NCI-H2081 treated with DMSO at 0.1 percent for 48 hours (cell line): ENCODE results near the gene PLCB1.
A peak's percentile ranks its signal among the peaks of the same experiment; 100 is the strongest.
"Not testable (repeated sequence)": the region's sequence is repeated elsewhere in the genome, so short reads cannot be mapped to it uniquely, and the experiment has no call there.

ENCODE experiments used
- DNase-seq: peaks from one replicate; lab custom pipeline; 2025; lab: John Stamatoyannopoulos, UW

Gene PLCB1

GRCh38 chr20:8156235-8157079 is 24.4 kb downstream of the PLCB1 start:
- DNase-seq, result peak; percentile 41

- DNase-seq, result not testable (repeated sequence)
Observed at GRCh38 chr20:8159217-8159616, 27.2 kb downstream of the PLCB1 start.

GRCh38 chr20:8161264-8162071 is 29.4 kb downstream of the PLCB1 start:
- DNase-seq, result no peak

- DNase-seq, result no peak
Observed at GRCh38 chr20:8162610-8163009, 30.5 kb downstream of the PLCB1 start.

- DNase-seq, result no peak
Observed at GRCh38 chr20:8163543-8163942, 31.5 kb downstream of the PLCB1 start.

- DNase-seq, result no peak
Observed at GRCh38 chr20:8166730-8167129, 34.7 kb downstream of the PLCB1 start.

- no peak for DNase-seq
Observed at GRCh38 chr20:8168785-8169288, 36.8 kb downstream of the PLCB1 start.

- no peak for DNase-seq
Observed at GRCh38 chr20:8170921-8171320, 38.9 kb downstream of the PLCB1 start.

GRCh38 chr20:8172191-8172590 is 40.1 kb downstream of the PLCB1 start:
- DNase-seq, result no peak

GRCh38 chr20:8175741-8176675 is 43.9 kb downstream of the PLCB1 start:
- DNase-seq, result no peak

- DNase-seq, result no peak
Observed at GRCh38 chr20:8183526-8183925, 51.5 kb downstream of the PLCB1 start.

- DNase-seq, result no peak
Observed at GRCh38 chr20:8187740-8188139, 55.7 kb downstream of the PLCB1 start.

GRCh38 chr20:8190043-8190880 is 58.2 kb downstream of the PLCB1 start:
- DNase-seq, result no peak

GRCh38 chr20:8194721-8195120 is 62.7 kb downstream of the PLCB1 start:
- DNase-seq, result no peak

- no peak for DNase-seq
Observed at GRCh38 chr20:8196096-8196495, 64.0 kb downstream of the PLCB1 start.

- no peak for DNase-seq
Observed at GRCh38 chr20:8200220-8200619, 68.2 kb downstream of the PLCB1 start.

GRCh38 chr20:8203366-8203765 is 71.3 kb downstream of the PLCB1 start:
- no peak for DNase-seq

GRCh38 chr20:8205996-8206395 is 73.9 kb downstream of the PLCB1 start:
- no peak for DNase-seq

GRCh38 chr20:8208226-8208625 is 76.2 kb downstream of the PLCB1 start:
- no peak for DNase-seq

GRCh38 chr20:8209061-8209460 is 77.0 kb downstream of the PLCB1 start:
- DNase-seq, result no peak

- no peak for DNase-seq
Observed at GRCh38 chr20:8210749-8211148, 78.7 kb downstream of the PLCB1 start.
